Erythroblast (primary cell): ENCODE data around the gene FBXO28.
"Not testable (repeated sequence)": the region's sequence is repeated elsewhere in the genome, so short reads cannot be mapped to it uniquely, and the experiment has no call there.

Source experiments
- DNase-seq, 2 experiments: peaks; one replicate each; lab custom pipeline; 2025; lab: John Stamatoyannopoulos, UW
- GATA1 ChIP-seq: IDR thresholded peaks from 2 replicates; pipeline ENCODE4 v1.6.1; 2011; ENCODE audit warnings: low read depth, mild to moderate bottlenecking, control low read depth, low read length, moderate library complexity
- POLR2A ChIP-seq: IDR thresholded peaks from 2 replicates; pipeline ENCODE4 v1.6.1; 2011; ENCODE audit warnings: mild to moderate bottlenecking, low read length

Gene FBXO28

GRCh38 chr1:224113918-224114786, at the start of gene FBXO28:
Gene FBXO28 (plus strand): TSS chr1:224114111. CDS start chr1:224114130, 19 bp downstream.
- DNase-seq = peak; percentile 97
- TF ChIP-seq POLR2A = peak; percentile 95
- TF ChIP-seq GATA1 = no peak

GRCh38 chr1:224064150-224064549, 49.8 kb upstream of the FBXO28 start:
- TF ChIP-seq GATA1 = no peak
- no peak for DNase-seq

- DNase-seq = no peak
These were observed 48.5 kb upstream of the FBXO28 start for GRCh38 chr1:224065455-224065854.

GRCh38 chr1:224067207-224067606, 46.7 kb upstream of the FBXO28 start:
- no peak for TF ChIP-seq GATA1
- TF ChIP-seq POLR2A = no peak
- no peak for DNase-seq

More at GRCh38 chr1:224065455-224065854, 48.5 kb upstream of the FBXO28 start:
- TF ChIP-seq GATA1 = no peak
- no peak for TF ChIP-seq POLR2A

- DNase-seq = peak; percentile 33 to 45
- no peak for TF ChIP-seq POLR2A
- TF ChIP-seq GATA1 = no peak
These were observed 46.1 kb upstream of the FBXO28 start for GRCh38 chr1:224067621-224068457.

GRCh38 chr1:224068458-224069072, 45.3 kb upstream of the FBXO28 start:
- TF ChIP-seq POLR2A (no peak), GATA1 (no peak)
- DNase-seq = peak; percentile 14 to 27

- DNase-seq = peak; percentile 49 to 87
- no peak for TF ChIP-seq GATA1
- no peak for TF ChIP-seq POLR2A
These were observed 44.8 kb upstream of the FBXO28 start for GRCh38 chr1:224069138-224069537.

GRCh38 chr1:224070521-224070920, 43.4 kb upstream of the FBXO28 start:
- no peak for DNase-seq
- TF ChIP-seq GATA1 (no peak), POLR2A (no peak)

- DNase-seq = no peak
These were observed 37.5 kb upstream of the FBXO28 start for GRCh38 chr1:224076407-224076806.

GRCh38 chr1:224079644-224080043, 34.3 kb upstream of the FBXO28 start:
- DNase-seq = not testable (repeated sequence)

More at GRCh38 chr1:224076407-224076806, 37.5 kb upstream of the FBXO28 start:
- TF ChIP-seq GATA1 (no peak), POLR2A (no peak)

GRCh38 chr1:224080115-224080774, 33.7 kb upstream of the FBXO28 start:
- TF ChIP-seq POLR2A (no peak), GATA1 (no peak)
- DNase-seq = peak; percentile 15 to 63

- peak in 1 of 2 experiments; percentile 12 for DNase-seq
- TF ChIP-seq POLR2A = no peak
- no peak for TF ChIP-seq GATA1
These were observed 32.3 kb upstream of the FBXO28 start for GRCh38 chr1:224081604-224082003.

- no peak for DNase-seq
These were observed 31.8 kb upstream of the FBXO28 start for GRCh38 chr1:224082146-224082545.

More at GRCh38 chr1:224082146-224082545, 31.8 kb upstream of the FBXO28 start:
- no peak for TF ChIP-seq POLR2A
- no peak for TF ChIP-seq GATA1
